Immature natural killer cell (primary cell): ENCODE data around the gene POSTN. TPM values are rescaled to one million over a fixed set of nuclear protein-coding genes. Genes with fewer than 3 reads are reported as not detected.

Experiments
- DNase-seq, 3 donors: peaks; one replicate each; pipeline ENCODE4 v3.0.0; 2022; ENCODE audit warnings: mixed read lengths in 1 of 3
- H3K27ac Mint-ChIP-seq, 6 donors: one replicate each; pipeline ENCODE4 v1.8.0; 2020; ENCODE audit warnings: mixed read lengths in 6 of 6, mild to moderate bottlenecking in 5 of 6, inconsistent platforms in 4 of 6, moderate library complexity in 3 of 6
- H3K27me3 Mint-ChIP-seq, 3 donors: one replicate each; pipeline ENCODE4 v1.8.0; 2020 to 2021; ENCODE audit warnings: low read depth in 3 of 3, mild to moderate bottlenecking in 3 of 3, mixed read lengths in 3 of 3, moderate library complexity in 3 of 3, inconsistent platforms in 1 of 3
- H3K36me3 Mint-ChIP-seq, 3 donors: one replicate each; pipeline ENCODE4 v1.8.0; 2020; ENCODE audit warnings: mixed read lengths in 3 of 3, inconsistent platforms in 2 of 3, mild to moderate bottlenecking in 2 of 3
- H3K4me1 Mint-ChIP-seq, 2 donors: one replicate each; pipeline ENCODE4 v1.8.0; 2020; ENCODE audit warnings: inconsistent platforms in 2 of 2, mild to moderate bottlenecking in 2 of 2, mixed read lengths in 2 of 2, moderate library complexity in 1 of 2
- H3K4me3 Mint-ChIP-seq, 5 donors: one replicate each; pipeline ENCODE4 v1.8.0; 2020; ENCODE audit warnings: mild to moderate bottlenecking in 5 of 5, mixed read lengths in 5 of 5, inconsistent platforms in 3 of 5, moderate library complexity in 3 of 5
- H3K9me3 Mint-ChIP-seq, 6 donors: one replicate each; pipeline ENCODE4 v1.8.0; 2020; ENCODE audit warnings: mild to moderate bottlenecking in 6 of 6, mixed read lengths in 6 of 6, inconsistent platforms in 4 of 6, moderate library complexity in 3 of 6
- polyA plus RNA-seq, 3 donors: library from polyadenylated mRNA; unstranded; fragments of 300-500 nt; fragmentation: Illumina TruSeq; gene quantifications; one replicate each; pipeline ENCODE4 v1.2.3, GENCODE V29; 2021

Gene POSTN
- polyA plus RNA-seq, result not detected

- no peak for DNase-seq
- Mint-ChIP-seq H3K4me1 (no peaks in the 10 kb centered on the region), H3K9me3 (peaks cover 2 to 32% (median 5%) of the 10 kb centered on the region in 6 donors), H3K27ac (no peak within 1 kb of the TSS), H3K36me3 (no peaks in the 10 kb centered on the region), H3K27me3 (peaks cover 0 to 2% (median 0%) of the 10 kb centered on the region in 3 donors), H3K4me3 (no peak within 1 kb of the TSS)
Observed at GRCh38 chr13:37598597-37598996, at the start of gene POSTN. TSS of gene POSTN (minus strand) at chr13:37598768. CDS start at chr13:37598726, 42 bp downstream.

GRCh38 chr13:37647031-37647650 is 48.6 kb upstream of the POSTN start:
- no peak for DNase-seq
- no peak overlapping the region for H3K4me3 Mint-ChIP-seq
- H3K9me3 Mint-ChIP-seq, result peaks cover 2 to 34% (median 10%) of the 10 kb centered on the region in 6 donors
- H3K4me1 Mint-ChIP-seq, result no peaks in the 10 kb centered on the region
- H3K36me3 Mint-ChIP-seq, result no peaks in the 10 kb centered on the region
- H3K27ac Mint-ChIP-seq, result no peak overlapping the region
- H3K27me3 Mint-ChIP-seq, result peaks cover 0 to 2% (median 0%) of the 10 kb centered on the region in 3 donors

GRCh38 chr13:37646531-37646930 is 48.0 kb upstream of the POSTN start:
- DNase-seq, result no peak
- no peak overlapping the region for H3K27ac Mint-ChIP-seq
- H3K4me1 Mint-ChIP-seq, result no peaks in the 10 kb centered on the region
- H3K4me3 Mint-ChIP-seq, result no peak overlapping the region
- H3K36me3 Mint-ChIP-seq, result no peaks in the 10 kb centered on the region
- peaks cover 0 to 2% (median 0%) of the 10 kb centered on the region in 3 donors for H3K27me3 Mint-ChIP-seq
- peaks cover 2 to 40% (median 14%) of the 10 kb centered on the region in 6 donors for H3K9me3 Mint-ChIP-seq

GRCh38 chr13:37645181-37645740 is 46.7 kb upstream of the POSTN start:
- no peak overlapping the region for H3K4me3 Mint-ChIP-seq
- no peak for DNase-seq
- peaks cover 0 to 2% (median 0%) of the 10 kb centered on the region in 3 donors for H3K27me3 Mint-ChIP-seq
- no peak overlapping the region for H3K27ac Mint-ChIP-seq
- no peaks in the 10 kb centered on the region for H3K4me1 Mint-ChIP-seq
- no peaks in the 10 kb centered on the region for H3K36me3 Mint-ChIP-seq
- H3K9me3 Mint-ChIP-seq, result peaks cover 2 to 32% (median 14%) of the 10 kb centered on the region in 6 donors

GRCh38 chr13:37641391-37641790 is 42.8 kb upstream of the POSTN start:
- Mint-ChIP-seq H3K36me3 (no peaks in the 10 kb centered on the region), H3K27me3 (no peaks in the 10 kb centered on the region), H3K9me3 (peaks cover 3 to 24% (median 20%) of the 10 kb centered on the region in 6 donors), H3K4me3 (no peak overlapping the region), H3K4me1 (no peaks in the 10 kb centered on the region), H3K27ac (no peak overlapping the region)
- no peak for DNase-seq

- no peak for DNase-seq
- Mint-ChIP-seq H3K36me3 (no peaks in the 10 kb centered on the region), H3K4me1 (no peaks in the 10 kb centered on the region), H3K27me3 (no peaks in the 10 kb centered on the region), H3K27ac (no peak overlapping the region), H3K9me3 (peaks cover 3 to 20% (median 17%) of the 10 kb centered on the region in 6 donors), H3K4me3 (no peak overlapping the region)
Observed at GRCh38 chr13:37640499-37640898, 41.9 kb upstream of the POSTN start.

GRCh38 chr13:37636701-37637100 is 38.1 kb upstream of the POSTN start:
- Mint-ChIP-seq H3K27ac (no peak overlapping the region), H3K4me1 (no peaks in the 10 kb centered on the region), H3K27me3 (no peaks in the 10 kb centered on the region), H3K9me3 (peaks cover 2 to 9% (median 6%) of the 10 kb centered on the region in 6 donors), H3K36me3 (no peaks in the 10 kb centered on the region), H3K4me3 (no peak overlapping the region)
- no peak for DNase-seq

GRCh38 chr13:37632294-37632693 is 33.7 kb upstream of the POSTN start:
- Mint-ChIP-seq H3K4me1 (no peaks in the 10 kb centered on the region), H3K4me3 (no peak overlapping the region), H3K27me3 (no peaks in the 10 kb centered on the region), H3K27ac (no peak overlapping the region), H3K9me3 (peaks cover 6 to 22% (median 11%) of the 10 kb centered on the region in 6 donors), H3K36me3 (no peaks in the 10 kb centered on the region)
- no peak for DNase-seq

GRCh38 chr13:37627428-37627827 is 28.9 kb upstream of the POSTN start:
- Mint-ChIP-seq H3K9me3 (peaks cover 10 to 33% (median 18%) of the 10 kb centered on the region in 6 donors), H3K4me1 (no peaks in the 10 kb centered on the region), H3K27me3 (no peaks in the 10 kb centered on the region), H3K36me3 (no peaks in the 10 kb centered on the region), H3K4me3 (no peak overlapping the region), H3K27ac (no peak overlapping the region)
- no peak for DNase-seq

- no peak overlapping the region for H3K4me3 Mint-ChIP-seq
- DNase-seq, result no peak
- peaks cover 7 to 32% (median 21%) of the 10 kb centered on the region in 6 donors for H3K9me3 Mint-ChIP-seq
- no peaks in the 10 kb centered on the region for H3K27me3 Mint-ChIP-seq
- H3K4me1 Mint-ChIP-seq, result no peaks in the 10 kb centered on the region
- no peak overlapping the region for H3K27ac Mint-ChIP-seq
- no peaks in the 10 kb centered on the region for H3K36me3 Mint-ChIP-seq
Observed at GRCh38 chr13:37621811-37622361, 23.3 kb upstream of the POSTN start.

GRCh38 chr13:37618554-37618953 is 20.0 kb upstream of the POSTN start:
- Mint-ChIP-seq H3K9me3 (peaks cover 7 to 32% (median 16%) of the 10 kb centered on the region in 6 donors), H3K27ac (no peak overlapping the region), H3K4me1 (no peaks in the 10 kb centered on the region), H3K36me3 (no peaks in the 10 kb centered on the region), H3K4me3 (no peak overlapping the region), H3K27me3 (peaks cover 0 to 1% (median 0%) of the 10 kb centered on the region in 3 donors)
- no peak for DNase-seq

- H3K27me3 Mint-ChIP-seq, result peaks cover 0 to 1% (median 0%) of the 10 kb centered on the region in 3 donors
- no peak for DNase-seq
- H3K9me3 Mint-ChIP-seq, result peaks cover 7 to 28% (median 18%) of the 10 kb centered on the region in 6 donors
- H3K27ac Mint-ChIP-seq, result no peak overlapping the region
- no peak overlapping the region for H3K4me3 Mint-ChIP-seq
- no peaks in the 10 kb centered on the region for H3K4me1 Mint-ChIP-seq
- no peaks in the 10 kb centered on the region for H3K36me3 Mint-ChIP-seq
Observed at GRCh38 chr13:37617173-37617572, 18.6 kb upstream of the POSTN start.

GRCh38 chr13:37616131-37616530 is 17.6 kb upstream of the POSTN start:
- H3K36me3 Mint-ChIP-seq, result no peaks in the 10 kb centered on the region
- no peak overlapping the region for H3K4me3 Mint-ChIP-seq
- no peaks in the 10 kb centered on the region for H3K4me1 Mint-ChIP-seq
- H3K27me3 Mint-ChIP-seq, result peaks cover 0 to 1% (median 0%) of the 10 kb centered on the region in 3 donors
- DNase-seq, result no peak
- H3K9me3 Mint-ChIP-seq, result peaks cover 6 to 28% (median 13%) of the 10 kb centered on the region in 6 donors
- H3K27ac Mint-ChIP-seq, result no peak overlapping the region

- Mint-ChIP-seq H3K27me3 (peaks cover 0 to 1% (median 0%) of the 10 kb centered on the region in 3 donors), H3K4me3 (no peak overlapping the region), H3K36me3 (no peaks in the 10 kb centered on the region), H3K9me3 (peaks cover 4 to 24% (median 10%) of the 10 kb centered on the region in 6 donors), H3K27ac (no peak overlapping the region), H3K4me1 (no peaks in the 10 kb centered on the region)
- no peak for DNase-seq
Observed at GRCh38 chr13:37615276-37615675, 16.7 kb upstream of the POSTN start.
